HepG2 (cell line): ENCODE data around the gene GLRA1. TPM values are rescaled to one million over a fixed set of nuclear protein-coding genes. Genes with fewer than 3 reads are reported as not detected.

Source experiments
- KDM3A ChIP-seq: IDR thresholded peaks from 2 replicates; pipeline ENCODE4 v1.6.1; 2018; ENCODE audit warnings: low read depth, missing compliant biosample characterization
- RORA ChIP-seq: sonication (generic); formaldehyde crosslinking; IDR thresholded peaks from 2 replicates; pipeline ENCODE4 v1.5.0; 2020; ENCODE audit warnings: mild to moderate bottlenecking, missing genetic modification reagents, moderate library complexity
- WIZ ChIP-seq: sonication (generic); formaldehyde crosslinking; IDR thresholded peaks from 2 replicates; pipeline ENCODE4 v1.5.1; 2020; ENCODE audit warnings: mild to moderate bottlenecking, missing genetic modification reagents
- ZBTB21 ChIP-seq: sonication (generic); formaldehyde crosslinking; IDR thresholded peaks from 2 replicates; pipeline ENCODE4 v1.4.0; 2020; ENCODE audit warnings: missing genetic modification reagents
- ZEB1 ChIP-seq: IDR thresholded peaks from 2 replicates; pipeline ENCODE4 v1.6.1; 2012; ENCODE audit warnings: mild to moderate bottlenecking, low read depth, inconsistent platforms; ENCODE audit not compliant: insufficient replicate concordance
- ZNF687 ChIP-seq: sonication (generic); formaldehyde crosslinking; IDR thresholded peaks from 2 replicates; pipeline ENCODE4 v1.5.1; 2020; ENCODE audit warnings: mild to moderate bottlenecking, missing genetic modification reagents, moderate library complexity
- ZNF788 ChIP-seq: sonication (generic); formaldehyde crosslinking; IDR thresholded peaks from 2 replicates; pipeline ENCODE4 v1.5.0; 2020; ENCODE audit warnings: mild to moderate bottlenecking, missing genetic modification reagents, borderline replicate concordance
- ZSCAN5A ChIP-seq: sonication (generic); formaldehyde crosslinking; IDR thresholded peaks from 2 replicates; pipeline ENCODE4 v1.8.0; 2022; ENCODE audit warnings: mild to moderate bottlenecking, missing genetic modification reagents, borderline replicate concordance
- polyA plus RNA-seq, 8 experiments: library from polyadenylated mRNA; depleted of rRNA in 3 of 8; stranded (reverse) in 7 of 8; unstranded in 1 of 8; fragments of >200 nt; fragmentation: Illumina TruSeq in 4 of 8; extraction: Trizol in 4 of 8; gene quantifications; 2 replicates each; pipeline versions ENCODE4 v1.2.1 to v1.2.3, GENCODE V29; 2011 to 2016; ENCODE audit warnings: low read depth in 4 of 8, missing spikeins in 1 of 8, mixed read lengths in 1 of 8; ENCODE audit not compliant: insufficient read depth in 1 of 8
- total RNA-seq, 5 experiments: library from RNA; depleted of rRNA; stranded (reverse); fragments of >200 nt; fragmentation: Illumina TruSeq; extraction: Trizol; gene quantifications; 2 replicates each; pipeline ENCODE4 v1.2.3, GENCODE V29; 2016; ENCODE audit warnings: low read depth in 1 of 5

Gene GLRA1
- total and polyA plus RNA-seq, 2 of the 13 experiments (the other 11 are each of a cell fraction or from before 2014, with no cell fraction given): not detected

GRCh38 chr5:151812757-151813309, 111.8 kb downstream of the GLRA1 start (continued):
- TF ChIP-seq ZNF687 (CRISPR knock-in tag) (no peak), ZBTB21 (no peak), RORA (CRISPR knock-in tag) (no peak), KDM3A (no peak), WIZ (CRISPR knock-in tag) (no peak), ZNF788 (no peak), ZSCAN5A (CRISPR knock-in tag) (no peak), ZEB1 (no peak)
